Ishikawa (cell line): ENCODE measurements around the gene ANKHD1.

Experiments used
- CEBPB ChIP-seq: IDR thresholded peaks from 2 replicates; pipeline ENCODE4 v1.6.1; 2012
- CREB1 ChIP-seq: IDR thresholded peaks from 2 replicates; pipeline ENCODE4 v1.6.1; 2012; ENCODE audit warnings: low read depth
- EGR1 ChIP-seq: IDR thresholded peaks from 2 replicates; pipeline ENCODE4 v1.6.1; 2012
- EP300 ChIP-seq: IDR thresholded peaks from 2 replicates; pipeline ENCODE4 v1.6.1; 2012; ENCODE audit warnings: borderline replicate concordance
- FOXM1 ChIP-seq: IDR thresholded peaks from 2 replicates; pipeline ENCODE4 v1.6.1; 2012; ENCODE audit warnings: low read depth, borderline replicate concordance
- MAX ChIP-seq: IDR thresholded peaks from 2 replicates; pipeline ENCODE4 v1.6.1; 2012
- NFIC ChIP-seq: IDR thresholded peaks from 2 replicates; pipeline ENCODE4 v1.6.1; 2012
- RAD21 ChIP-seq: IDR thresholded peaks from 2 replicates; pipeline ENCODE4 v1.6.1; 2012; ENCODE audit warnings: low read depth
- REST ChIP-seq: IDR thresholded peaks from 2 replicates; pipeline ENCODE4 v1.6.1; 2012; ENCODE audit warnings: low read depth, mild to moderate bottlenecking
- TAF1 ChIP-seq: IDR thresholded peaks from 2 replicates; pipeline ENCODE4 v1.6.1; 2012; ENCODE audit warnings: low read depth, mild to moderate bottlenecking
- TCF12 ChIP-seq: IDR thresholded peaks from 2 replicates; pipeline ENCODE4 v1.6.1; 2012; ENCODE audit warnings: low read depth
- TEAD4 ChIP-seq: IDR thresholded peaks from 2 replicates; pipeline ENCODE4 v1.6.1; 2012
- YY1 ChIP-seq: IDR thresholded peaks from 2 replicates; pipeline ENCODE4 v1.6.1; 2012; ENCODE audit warnings: low read depth
- ZBTB7A ChIP-seq: IDR thresholded peaks from 2 replicates; pipeline ENCODE4 v1.6.1; 2012; ENCODE audit warnings: low read depth
- TF ChIP-seq, protein P1 (sequence below): IDR thresholded peaks from 2 replicates; pipeline ENCODE4 v1.6.1; 2012

ANKHD1 gene

GRCh38 chr5:140576776-140577201, 175.2 kb downstream of the ANKHD1 start:
- TF ChIP-seq FOXM1, result no peak
- no peak for TF ChIP-seq NFIC
- TF ChIP-seq, protein P1, sequence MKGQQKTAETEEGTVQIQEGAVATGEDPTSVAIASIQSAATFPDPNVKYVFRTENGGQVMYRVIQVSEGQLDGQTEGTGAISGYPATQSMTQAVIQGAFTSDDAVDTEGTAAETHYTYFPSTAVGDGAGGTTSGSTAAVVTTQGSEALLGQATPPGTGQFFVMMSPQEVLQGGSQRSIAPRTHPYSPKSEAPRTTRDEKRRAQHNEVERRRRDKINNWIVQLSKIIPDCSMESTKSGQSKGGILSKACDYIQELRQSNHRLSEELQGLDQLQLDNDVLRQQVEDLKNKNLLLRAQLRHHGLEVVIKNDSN, result no peak
- no peak for TF ChIP-seq REST
- TF ChIP-seq RAD21, result no peak
- TF ChIP-seq MAX, result no peak
- no peak for TF ChIP-seq YY1
- TF ChIP-seq TAF1, result no peak
- TF ChIP-seq TEAD4, result no peak
- TF ChIP-seq EGR1, result no peak
- no peak for TF ChIP-seq TCF12
- TF ChIP-seq ZBTB7A, result no peak
- TF ChIP-seq CEBPB, result no peak
- TF ChIP-seq CREB1, result no peak
- TF ChIP-seq EP300, result no peak

- TF ChIP-seq REST (no peak), CEBPB (no peak), EGR1 (no peak), YY1 (no peak), RAD21 (no peak), TEAD4 (no peak), CREB1 (no peak)
These were observed 185.9 kb downstream of the ANKHD1 start for GRCh38 chr5:140587495-140587894.

GRCh38 chr5:140588311-140589070, 186.9 kb downstream of the ANKHD1 start:
- TF ChIP-seq, protein P1, result no peak
- no peak for TF ChIP-seq YY1
- no peak for TF ChIP-seq CREB1
- no peak for TF ChIP-seq MAX
- TF ChIP-seq ZBTB7A, result no peak
- TF ChIP-seq NFIC, result no peak
- TF ChIP-seq TAF1, result no peak
- TF ChIP-seq TCF12, result no peak
- TF ChIP-seq TEAD4, result no peak
- no peak for TF ChIP-seq FOXM1
- TF ChIP-seq RAD21, result no peak
- TF ChIP-seq CEBPB, result no peak
